ENCODE data around the gene MKKS. TPM values are rescaled to one million over a fixed set of nuclear protein-coding genes. Genes with fewer than 3 reads are reported as not detected.

MKKS gene
- total and polyA plus RNA-seq, 10 donors: 10.4 to 18.8 (median 14.0) TPM

DNA sequence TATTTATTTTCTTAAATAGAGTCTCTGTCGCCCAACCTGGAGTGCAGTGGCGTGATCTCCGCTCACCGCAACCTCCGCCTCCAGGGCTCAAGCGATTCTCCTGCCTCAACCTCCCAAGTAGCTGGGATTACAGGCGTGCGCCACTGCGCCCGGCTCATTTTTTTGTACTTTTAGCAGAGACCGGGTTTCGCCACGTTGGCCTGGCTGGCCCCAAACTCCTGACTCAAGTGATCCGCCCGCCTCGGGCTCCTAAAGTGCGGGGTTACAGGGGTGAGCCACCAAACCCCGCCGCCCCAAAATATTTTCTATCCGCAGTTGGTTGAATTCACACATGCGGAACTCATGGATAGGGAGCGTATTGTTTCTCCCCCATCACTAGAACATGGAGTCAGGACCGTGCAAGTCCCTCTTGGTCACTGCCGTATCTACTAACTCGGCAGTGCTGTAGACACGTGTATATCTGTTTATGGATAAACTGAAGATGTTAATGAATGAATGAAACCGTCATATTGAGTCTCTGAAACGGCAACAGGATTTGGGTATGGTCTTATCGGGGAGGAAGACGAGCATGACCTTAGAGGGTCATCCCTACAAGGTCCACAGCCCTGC is 904 bp downstream of the MKKS start:
- intact Hi-C loops (cut with DNase I; ENCODE audit: low total_unique reads): no loop called here
- peak; percentile 86 for DNase-seq

GRCh38 chr20:10432079-10432478 is 1.9 kb downstream of the MKKS start:
- Histone ChIP-seq H3K27ac (peak overlapping the region in 1 of 8 donors; percentile 10), H3K9me3 (no peaks in the 10 kb centered on the region), H3K27me3 (replicated peaks in 1 of 7) (no peaks in the 10 kb centered on the region), H3K36me3 (no peaks in the 10 kb centered on the region), H3K4me1 (peaks cover 11 to 83% (median 41%) of the 10 kb centered on the region in 6 donors), H3K4me3 (no peak overlapping the region)
- no peak for TF ChIP-seq POLR2AphosphoS5 (IDR thresholded peaks at IDR 0.05)
- TF ChIP-seq POLR2A (IDR thresholded peaks at IDR 0.05): no peak
- TF ChIP-seq CTCF (IDR thresholded peaks at IDR 0.05 in 8 of 11, conservative IDR thresholded peaks at IDR 0.05 in 3 of 11): no peak
- 70 to 92% (median 80%) methylated on average over 1 of the region's 1 CpG for WGBS, 5 donors
- intact Hi-C loops (cut with DNase I; ENCODE audit: low total_unique reads): no loop called here
- no peak for DNase-seq

More for the DNA sequence above, 904 bp downstream of the MKKS start:
- Histone ChIP-seq H3K4me3 (peak overlapping the region; percentile 65 to 95 (median 75)), H3K27ac (peak overlapping the region; percentile 90 to 97 (median 95)), H3K4me1 (peaks cover 11 to 76% (median 40%) of the 10 kb centered on the region in 6 donors), H3K27me3 (replicated peaks in 1 of 7) (no peaks in the 10 kb centered on the region), H3K36me3 (no peaks in the 10 kb centered on the region), H3K9me3 (no peaks in the 10 kb centered on the region)
- WGBS, 5 donors: 54 to 62% (median 57%) methylated on average over 30 of the region's 30 CpGs
- TF ChIP-seq POLR2A (IDR thresholded peaks at IDR 0.05): no peak
- no peak for TF ChIP-seq POLR2AphosphoS5 (IDR thresholded peaks at IDR 0.05)
- TF ChIP-seq CTCF (IDR thresholded peaks at IDR 0.05 in 8 of 11, conservative IDR thresholded peaks at IDR 0.05 in 3 of 11): no peak

DNA sequence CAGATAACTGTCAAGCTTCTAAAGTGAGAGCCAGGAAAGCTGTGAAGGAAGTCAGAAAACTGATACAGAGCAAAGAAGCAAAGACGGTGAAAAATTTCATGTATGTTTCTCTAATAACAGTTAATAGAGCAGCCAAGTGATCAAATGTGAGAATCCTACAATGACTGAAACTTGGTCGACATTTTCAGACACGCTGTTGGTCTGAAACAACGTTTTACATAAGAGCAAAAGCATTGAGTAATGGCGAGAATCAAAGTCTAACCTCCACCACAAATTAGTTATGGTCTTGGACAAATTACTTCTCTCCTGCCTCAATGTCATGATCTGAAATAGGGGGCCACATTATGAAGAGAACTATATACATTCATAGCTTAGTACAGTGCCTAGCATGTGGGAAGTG is 3.3 kb downstream of the MKKS start:
- Histone ChIP-seq H3K4me1 (peaks cover 8 to 83% (median 40%) of the 10 kb centered on the region in 6 donors), H3K4me3 (no peak overlapping the region), H3K27me3 (replicated peaks in 1 of 7) (no peaks in the 10 kb centered on the region), H3K27ac (no peak overlapping the region), H3K9me3 (no peaks in the 10 kb centered on the region), H3K36me3 (peaks cover 0 to 7% (median 0%) of the 10 kb centered on the region in 6 donors)
- intact Hi-C loops (cut with DNase I; ENCODE audit: low total_unique reads): no loop called here
- DNase-seq: no peak
- WGBS, 5 donors: 53 to 82% (median 74%) methylated on average over 5 of the region's 5 CpGs
- no peak for TF ChIP-seq POLR2AphosphoS5 (IDR thresholded peaks at IDR 0.05)
- TF ChIP-seq POLR2A (IDR thresholded peaks at IDR 0.05): no peak
- no peak for TF ChIP-seq CTCF (IDR thresholded peaks at IDR 0.05 in 8 of 11, conservative IDR thresholded peaks at IDR 0.05 in 3 of 11)

- H3K9me3 ChIP-seq: no peaks in the 10 kb centered on the region
- H3K4me1 ChIP-seq: peaks cover 7 to 78% (median 36%) of the 10 kb centered on the region in 6 donors
- H3K27ac ChIP-seq: no peak overlapping the region
- H3K4me3 ChIP-seq: no peak overlapping the region
- no peaks in the 10 kb centered on the region for H3K27me3 ChIP-seq (replicated peaks in 1 of 7)
- no peak for DNase-seq
- H3K36me3 ChIP-seq: peaks cover 0 to 7% (median 0%) of the 10 kb centered on the region in 6 donors
- TF ChIP-seq CTCF (IDR thresholded peaks at IDR 0.05 in 8 of 11, conservative IDR thresholded peaks at IDR 0.05 in 3 of 11) (no peak), POLR2AphosphoS5 (IDR thresholded peaks at IDR 0.05) (no peak), POLR2A (IDR thresholded peaks at IDR 0.05) (no peak)
- intact Hi-C loops (cut with DNase I; ENCODE audit: low total_unique reads): loop anchor here (5.0 kb wide), 1 partner anchor 453 kb away; no protein-coding TSS in a partner anchor
Observed at GRCh38 chr20:10430000-10430466, 4.0 kb downstream of the MKKS start.
